DOHH2 (cell line): ENCODE data around the gene ACTA2.

Source experiments
- CTCF ChIP-seq: fragments of 200-600 bp; sonication (generic); IDR thresholded peaks from one replicate; pipeline ENCODE4 v1.5.1; 2014; ENCODE audit warnings: antibody characterized with exemption, mild to moderate bottlenecking, low read depth, low read length; ENCODE audit not compliant: poor library complexity, severe bottlenecking
- EZH2phosphoT487 ChIP-seq: fragments of 200-600 bp; sonication (generic); IDR thresholded peaks from 2 replicates; pipeline ENCODE4 v1.6.1; 2017; ENCODE audit warnings: borderline replicate concordance, mild to moderate bottlenecking, antibody characterized with exemption, low read length, moderate library complexity, mixed read lengths

- TF ChIP-seq CTCF (no peak), EZH2phosphoT487 (no peak)
Measured at GRCh38 chr10:88892222-88892967, 60.2 kb downstream of the ACTA2 start.
